ENCODE results near the gene PDE3B. TPM values are rescaled to one million over a fixed set of nuclear protein-coding genes. Genes with fewer than 3 reads are reported as not detected.

The PDE3B gene
- total and polyA plus RNA-seq, 9 of the 15 experiments (the other 6 are each of a cell fraction or from before 2014, with no cell fraction given): 2.3 to 22.5 (median 12.2) TPM

DNA sequence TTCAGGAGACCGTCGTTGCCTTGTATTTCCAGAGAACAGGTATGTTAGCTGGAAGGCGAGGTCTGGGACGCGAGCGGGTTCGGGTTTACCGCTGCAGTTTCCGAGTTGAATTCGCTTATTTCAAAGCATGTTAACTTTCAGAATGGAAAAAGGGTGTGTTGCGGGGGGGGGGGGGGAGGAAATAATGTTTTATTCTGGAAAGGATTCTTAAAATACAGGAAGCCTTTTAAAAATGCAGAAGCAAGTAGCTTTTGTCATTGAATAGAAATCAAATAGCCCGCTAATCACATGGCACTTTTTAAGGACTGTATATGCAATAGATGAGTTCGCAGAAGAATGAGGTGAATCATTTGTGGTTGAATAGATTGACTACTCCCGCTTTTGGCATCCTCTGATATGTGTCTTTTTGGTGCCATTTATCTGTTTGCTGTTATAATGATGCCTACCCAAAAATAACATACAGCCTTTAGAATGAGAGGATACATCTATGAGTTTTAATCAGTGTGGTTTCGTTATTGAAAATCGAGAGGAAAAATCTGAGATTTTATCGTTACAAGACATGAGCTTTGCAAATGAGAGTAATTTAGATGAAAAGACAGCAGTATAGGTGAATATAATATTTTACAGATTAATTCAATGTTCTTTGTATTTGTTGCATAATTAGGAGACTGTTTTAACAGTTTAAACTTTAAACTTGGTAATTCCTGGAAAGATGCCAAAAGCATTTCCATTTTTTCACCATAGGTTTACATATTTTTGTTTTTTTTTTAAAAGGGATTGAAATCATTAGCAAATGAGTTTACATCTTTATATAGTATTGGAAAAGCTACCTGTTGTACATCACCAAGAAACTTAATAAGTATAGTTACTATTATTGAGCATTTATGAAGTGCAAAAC lies 1.7 kb downstream of the PDE3B start (continued):
- TF ChIP-seq, protein P1, sequence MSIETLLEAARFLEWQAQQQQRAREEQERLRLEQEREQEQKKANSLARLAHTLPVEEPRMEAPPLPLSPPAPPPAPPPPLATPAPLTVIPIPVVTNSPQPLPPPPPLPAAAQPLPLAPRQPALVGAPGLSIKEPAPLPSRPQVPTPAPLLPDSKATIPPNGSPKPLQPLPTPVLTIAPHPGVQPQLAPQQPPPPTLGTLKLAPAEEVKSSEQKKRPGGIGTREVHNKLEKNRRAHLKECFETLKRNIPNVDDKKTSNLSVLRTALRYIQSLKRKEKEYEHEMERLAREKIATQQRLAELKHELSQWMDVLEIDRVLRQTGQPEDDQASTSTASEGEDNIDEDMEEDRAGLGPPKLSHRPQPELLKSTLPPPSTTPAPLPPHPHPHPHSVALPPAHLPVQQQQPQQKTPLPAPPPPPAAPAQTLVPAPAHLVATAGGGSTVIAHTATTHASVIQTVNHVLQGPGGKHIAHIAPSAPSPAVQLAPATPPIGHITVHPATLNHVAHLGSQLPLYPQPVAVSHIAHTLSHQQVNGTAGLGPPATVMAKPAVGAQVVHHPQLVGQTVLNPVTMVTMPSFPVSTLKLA (conservative IDR thresholded peaks at IDR 0.05): peak in 1 of 2 experiments; percentile 31; a peak in 2 of 4 replicates
- no peak for TF ChIP-seq FOXM1 (IDR thresholded peaks at IDR 0.05; ENCODE audit: low read depth)
- TF ChIP-seq FOXM1 (CRISPR knock-in tag; IDR thresholded peaks at IDR 0.05; ENCODE audit: low read depth): no peak
- no peak for TF ChIP-seq U2AF1 (optimal IDR thresholded peaks at IDR 0.05; ENCODE audit: low read depth, low read length)
- TF ChIP-seq, protein P2, sequence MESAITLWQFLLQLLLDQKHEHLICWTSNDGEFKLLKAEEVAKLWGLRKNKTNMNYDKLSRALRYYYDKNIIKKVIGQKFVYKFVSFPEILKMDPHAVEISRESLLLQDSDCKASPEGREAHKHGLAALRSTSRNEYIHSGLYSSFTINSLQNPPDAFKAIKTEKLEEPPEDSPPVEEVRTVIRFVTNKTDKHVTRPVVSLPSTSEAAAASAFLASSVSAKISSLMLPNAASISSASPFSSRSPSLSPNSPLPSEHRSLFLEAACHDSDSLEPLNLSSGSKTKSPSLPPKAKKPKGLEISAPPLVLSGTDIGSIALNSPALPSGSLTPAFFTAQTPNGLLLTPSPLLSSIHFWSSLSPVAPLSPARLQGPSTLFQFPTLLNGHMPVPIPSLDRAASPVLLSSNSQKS (CRISPR knock-in tag; IDR thresholded peaks at IDR 0.05): no peak
- no peak for TF ChIP-seq FOXK2 (conservative IDR thresholded peaks at IDR 0.05 in 1 of 2, IDR thresholded peaks at IDR 0.05 in 1 of 2; ENCODE audit: low read depth in 2 of 2)
- TF ChIP-seq RERE (CRISPR knock-in tag; IDR thresholded peaks at IDR 0.05; ENCODE audit: borderline replicate concordance): no peak
- no peak for TF ChIP-seq POLR2G (IDR thresholded peaks at IDR 0.05; ENCODE audit: low read depth, low read length)
- TF ChIP-seq ZNF197 (CRISPR knock-in tag; IDR thresholded peaks at IDR 0.05; ENCODE audit: low read depth): no peak
- TF ChIP-seq TGIF2 (CRISPR knock-in tag; IDR thresholded peaks at IDR 0.05): no peak
- TF ChIP-seq NFIC (IDR thresholded peaks at IDR 0.05): peak; percentile 97
- TF ChIP-seq YBX1 (IDR thresholded peaks at IDR 0.05): no peak

All from K562 (cell line).